Sciatic nerve (tissue), 2 donors: ENCODE results near the gene CFAP90. TPM values are rescaled to one million over a fixed set of nuclear protein-coding genes. Genes with fewer than 3 reads are reported as not detected.
A peak's percentile ranks its signal among the peaks of the same experiment; 100 is the strongest.

Source experiments
- ATAC-seq: fragments of 200-7000 bp; cut with Tn5 transposase; one replicate; pipeline ENCODE4 v1.9.1; 2020; ENCODE audit warnings: mild to moderate bottlenecking, moderate library complexity
- DNase-seq: peaks from one replicate; pipeline ENCODE4 v3.0.0-alpha.2; 2020; ENCODE audit warnings: low spot score
- intact Hi-C: fragments of 100-400 bp; cut with DNase I; formaldehyde crosslinking; loops from one replicate; pipeline ENCODE4 v1.14.2; 2022
- total RNA-seq: library from RNA; stranded (reverse); fragmentation: NEBNext Ultra II Directional; extraction: Animal tissue kit (Norgen Biotek cat#: 25700); gene quantifications from one replicate; pipeline ENCODE4 v1.2.1, GENCODE V29; 2021
- donor health status: DM: no; HTN: no; CAD: no.
- donor health status: DM: no; HTN: no; CAD: no.

The CFAP90 gene, protein sequence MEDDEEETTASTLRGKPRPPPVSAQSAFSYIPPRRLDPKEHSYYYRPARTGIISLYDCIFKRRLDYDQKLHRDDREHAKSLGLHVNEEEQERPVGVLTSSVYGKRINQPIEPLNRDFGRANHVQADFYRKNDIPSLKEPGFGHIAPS
- 0.36 TPM for total RNA-seq

GRCh38 chr5:7850395-7851239 is at the start of gene CFAP90:
CFAP90 (minus strand) TSS chr5:7851133; CDS start chr5:7851021, 112 bp downstream.
- peak; percentile 65 for DNase-seq
- ATAC-seq = peak; percentile 74
- intact Hi-C loops = no loop called here

DNA sequence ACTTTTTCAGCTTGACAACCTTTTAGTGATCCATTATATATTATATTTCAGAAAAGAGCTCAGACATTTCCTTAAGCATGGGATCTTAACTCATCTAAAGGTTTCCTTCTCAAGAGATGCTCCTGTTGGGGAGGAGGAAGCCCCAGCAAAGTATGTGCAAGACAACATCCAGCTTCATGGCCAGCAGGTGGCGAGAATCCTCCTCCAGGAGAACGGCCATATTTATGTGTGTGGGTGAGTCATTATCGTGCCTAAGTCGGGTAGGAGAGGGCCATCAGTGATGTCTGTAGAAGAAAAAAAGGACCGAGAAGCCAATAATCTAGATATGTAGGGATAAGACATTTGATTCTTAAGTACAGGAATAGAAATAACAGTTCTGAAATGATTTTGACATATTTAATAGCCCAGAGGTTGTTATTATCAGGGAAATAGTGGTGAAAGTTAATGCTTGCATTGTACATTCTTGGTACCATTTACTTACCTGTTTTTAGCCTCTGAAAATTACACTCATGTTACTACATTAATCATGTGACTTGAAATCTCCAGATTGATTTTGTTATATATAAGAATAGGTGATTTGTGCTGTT is 46.2 kb upstream of the CFAP90 start:
- no peak for DNase-seq
- ATAC-seq = no peak

DNA sequence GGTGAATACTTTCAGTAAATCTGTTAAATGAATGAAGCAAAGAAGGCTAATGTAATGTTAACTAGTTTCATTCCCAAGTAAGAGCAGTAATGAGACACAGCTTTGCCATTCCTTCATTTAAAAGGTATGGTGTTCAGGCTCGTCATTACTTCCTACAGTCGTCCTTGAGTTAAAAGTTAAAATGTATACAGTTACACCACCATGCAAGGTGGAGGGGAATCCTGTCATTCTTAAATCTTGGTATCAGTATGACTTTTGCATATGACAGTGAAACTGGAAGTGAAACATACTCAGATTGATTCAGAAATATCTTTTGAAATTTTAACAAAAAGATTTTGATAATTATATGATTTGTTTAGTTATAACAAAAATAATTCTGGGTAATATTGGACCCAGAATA is 43.9 kb upstream of the CFAP90 start:
- no peak for DNase-seq
- intact Hi-C loops = no loop called here
- no peak for ATAC-seq

More for the DNA sequence above, 46.2 kb upstream of the CFAP90 start:
- intact Hi-C loops = no loop called here

DNA sequence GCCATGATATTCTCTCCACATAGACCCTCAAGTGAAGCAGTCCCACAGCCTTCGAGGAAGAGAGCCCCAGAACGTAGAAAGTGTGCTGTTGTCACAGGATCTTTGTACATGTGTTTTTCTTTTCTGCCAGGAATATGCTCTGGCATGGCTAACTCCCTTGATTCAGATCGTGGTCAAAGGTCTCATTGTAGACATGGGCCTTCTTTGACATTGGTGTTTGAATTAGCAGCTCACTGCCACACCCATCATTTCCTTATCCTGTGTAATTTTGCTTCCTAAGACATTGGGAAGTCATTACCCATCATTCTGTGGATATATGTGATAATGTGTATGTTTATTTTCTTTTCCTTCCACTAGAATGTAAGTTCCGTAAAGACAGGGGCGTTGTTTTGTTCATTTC is 43.5 kb upstream of the CFAP90 start:
- ATAC-seq = no peak
- no peak for DNase-seq

DNA sequence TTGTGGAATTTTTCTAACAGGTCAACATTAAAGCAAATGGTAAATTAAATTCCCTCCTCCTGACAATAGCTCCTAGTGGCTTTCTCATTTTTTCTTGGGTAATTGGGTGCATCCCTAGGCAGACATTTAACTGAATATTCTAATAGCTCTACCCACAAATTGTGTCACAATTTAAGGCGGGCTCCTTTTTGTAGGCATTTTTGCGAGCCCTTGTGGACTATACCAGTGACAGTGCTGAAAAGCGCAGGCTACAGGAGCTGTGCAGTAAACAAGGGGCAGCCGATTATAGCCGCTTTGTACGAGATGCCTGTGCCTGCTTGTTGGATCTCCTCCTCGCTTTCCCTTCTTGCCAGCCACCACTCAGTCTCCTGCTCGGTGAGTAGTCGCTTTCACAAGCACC is 38.0 kb upstream of the CFAP90 start:
- DNase-seq (no peak), ATAC-seq (no peak)
- intact Hi-C loops = no loop called here

More for the DNA sequence above, 43.5 kb upstream of the CFAP90 start:
- intact Hi-C loops = no loop called here

DNA sequence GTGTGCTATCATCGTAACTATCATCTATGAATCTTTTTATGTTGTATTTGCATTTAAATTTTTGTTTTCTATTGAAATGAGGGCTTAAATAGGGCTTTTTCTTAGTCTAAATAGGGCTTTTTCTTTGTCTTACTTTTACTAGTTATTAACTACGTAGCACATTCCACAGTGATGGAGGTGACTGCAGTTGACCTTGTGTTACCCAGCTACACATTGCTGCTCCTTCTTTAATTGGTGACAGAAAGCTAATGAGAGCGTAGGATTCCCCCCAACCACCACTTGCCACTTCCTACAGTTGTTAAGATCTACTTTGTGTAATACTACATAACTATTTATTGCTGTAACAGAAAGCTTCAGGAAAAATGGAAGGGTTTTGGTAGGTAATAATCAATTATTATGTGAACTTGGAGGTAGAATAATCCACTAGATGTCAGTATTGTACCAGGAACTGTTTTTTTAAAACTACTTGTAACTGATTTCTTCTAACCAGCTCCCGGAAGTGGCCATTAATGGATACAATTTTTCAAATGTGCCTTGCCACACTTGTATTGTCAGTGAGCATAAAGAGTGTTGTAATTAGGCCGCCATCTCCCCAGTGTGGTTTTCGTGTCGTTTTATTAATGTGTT is 36.0 kb upstream of the CFAP90 start:
- ATAC-seq (peak; percentile 42), DNase-seq (no peak)
- intact Hi-C loops = no loop called here

DNA sequence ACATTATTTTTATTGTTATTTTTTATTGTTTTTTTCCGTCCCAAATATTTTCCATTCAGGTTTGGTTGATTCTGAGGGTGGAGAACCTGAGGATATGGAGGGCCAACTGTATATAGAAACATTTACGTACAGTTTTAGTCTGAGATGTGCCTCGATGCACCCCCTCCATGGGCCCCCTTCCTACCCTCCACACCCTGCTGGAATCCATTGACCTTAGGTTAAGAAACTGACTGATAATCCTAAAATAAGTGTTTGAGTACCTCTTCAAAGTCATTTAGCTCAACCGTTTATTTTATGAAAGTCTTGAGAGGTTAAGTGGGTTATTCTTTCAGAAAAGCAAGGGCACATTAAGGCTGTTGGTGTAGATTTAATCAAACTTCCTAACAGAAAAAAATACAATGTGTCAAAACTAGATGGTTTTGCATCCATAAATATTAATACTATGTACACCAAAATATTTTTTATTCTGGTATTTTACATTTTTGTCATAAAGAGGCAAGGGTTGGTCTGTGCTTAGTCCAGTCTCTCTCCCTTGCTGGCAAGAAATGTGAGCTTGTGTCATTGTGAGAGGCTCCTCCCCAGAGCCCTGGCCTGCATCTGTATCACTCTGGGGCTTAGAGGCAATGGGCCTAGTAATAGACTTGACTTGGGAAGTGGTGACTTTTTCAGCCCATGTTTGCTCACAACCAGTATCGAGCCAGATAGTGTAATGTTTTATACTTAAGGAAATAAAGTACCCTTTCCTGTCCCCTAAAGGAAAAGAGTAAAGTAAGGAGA is 33.7 kb upstream of the CFAP90 start:
- intact Hi-C loops = no loop called here
- no peak for DNase-seq
- no peak for ATAC-seq

DNA sequence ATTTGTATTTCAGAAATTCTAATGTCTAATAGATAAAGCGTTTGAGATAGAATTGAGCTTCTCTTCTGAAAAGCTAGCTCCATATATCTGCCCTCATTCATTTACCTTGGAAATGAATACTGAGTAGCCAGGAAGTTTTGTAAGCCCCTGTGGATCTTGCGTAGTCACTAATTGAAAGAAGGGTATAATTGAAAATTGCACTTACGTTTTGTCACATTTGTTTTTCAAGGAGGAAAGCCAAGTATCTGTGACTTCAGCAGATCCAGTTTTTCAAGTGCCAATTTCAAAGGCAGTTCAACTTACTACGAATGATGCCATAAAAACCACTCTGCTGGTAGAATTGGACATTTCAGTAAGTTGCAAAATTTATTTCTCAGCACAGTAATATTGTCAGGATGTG is 32.0 kb upstream of the CFAP90 start:
- intact Hi-C loops = no loop called here
- ATAC-seq = no peak
- no peak for DNase-seq

- ATAC-seq = no peak
- intact Hi-C loops = no loop called here
- no peak for DNase-seq
Observed at GRCh38 chr5:7881816-7882215, 30.9 kb upstream of the CFAP90 start.

DNA sequence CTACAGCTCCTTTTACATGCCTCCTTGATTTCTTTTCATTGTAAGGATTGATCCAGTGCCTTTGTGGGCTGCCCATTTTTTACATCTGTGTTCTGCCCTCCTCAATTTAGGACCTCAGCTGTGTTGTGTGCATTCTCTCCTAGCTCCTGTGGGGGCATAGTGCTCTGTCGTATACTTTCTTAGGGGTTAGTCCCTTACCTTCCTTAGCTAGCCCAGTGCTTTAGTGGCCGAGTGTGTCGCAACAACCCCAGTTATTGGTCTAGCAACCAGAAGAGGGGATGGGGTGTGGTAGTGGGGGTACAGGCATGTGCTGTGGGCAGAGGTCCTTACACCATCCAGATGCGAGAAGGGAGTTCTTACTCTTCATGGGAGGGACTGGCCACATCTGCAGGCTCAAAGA is 30.2 kb upstream of the CFAP90 start:
- intact Hi-C loops = no loop called here
- DNase-seq = no peak
- ATAC-seq = no peak

- intact Hi-C loops = no loop called here
- ATAC-seq (peak; percentile 41), DNase-seq (no peak)
Observed at GRCh38 chr5:7878381-7878873, 27.5 kb upstream of the CFAP90 start.

GRCh38 chr5:7877851-7878250 is 26.9 kb upstream of the CFAP90 start:
- no peak for ATAC-seq
- no peak for DNase-seq
- intact Hi-C loops = no loop called here

- intact Hi-C loops = no loop called here
- DNase-seq (no peak), ATAC-seq (no peak)
Observed at GRCh38 chr5:7876867-7877266, 25.9 kb upstream of the CFAP90 start.

DNA sequence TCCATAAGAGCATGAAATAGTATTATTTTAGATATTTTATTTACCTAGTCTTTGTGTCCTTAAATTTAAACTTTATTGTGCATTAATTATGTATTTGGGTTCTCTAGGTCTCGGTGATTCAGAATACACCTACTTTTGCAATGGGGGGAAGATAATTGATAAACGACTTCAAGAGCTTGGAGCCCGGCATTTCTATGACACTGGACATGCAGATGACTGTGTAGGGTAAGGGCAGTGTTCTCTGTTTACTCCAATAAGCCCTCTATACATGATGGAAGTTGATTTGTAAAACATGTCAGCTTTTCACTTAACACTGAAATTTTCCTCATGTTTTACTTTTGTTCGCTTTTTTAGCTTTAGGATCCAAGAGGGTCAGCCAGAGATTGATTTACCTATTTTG is 24.2 kb upstream of the CFAP90 start:
- intact Hi-C loops = no loop called here
- ATAC-seq = no peak
- no peak for DNase-seq

DNA sequence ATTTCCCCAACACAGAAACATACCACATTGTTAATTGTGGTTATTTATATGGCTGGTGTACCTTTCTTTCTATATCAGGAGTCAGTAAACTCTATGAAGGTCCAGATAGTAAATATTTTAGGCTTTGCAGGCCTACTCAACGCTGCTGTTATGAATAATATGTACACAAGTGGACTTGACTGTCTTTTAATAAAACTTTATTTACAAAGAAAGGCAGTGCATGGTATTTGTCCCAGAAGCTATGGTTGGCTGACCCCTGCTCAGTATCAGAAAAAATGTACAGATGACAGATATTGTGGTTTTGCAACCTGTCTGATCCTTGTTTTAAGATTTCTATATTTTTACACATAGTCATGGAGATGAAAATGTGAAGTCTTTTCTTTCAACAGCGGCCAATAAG is 23.7 kb upstream of the CFAP90 start:
- ATAC-seq (no peak), DNase-seq (no peak)
- intact Hi-C loops = no loop called here

GRCh38 chr5:7873216-7873615 is 22.3 kb upstream of the CFAP90 start:
- no peak for DNase-seq
- no peak for ATAC-seq
- intact Hi-C loops = no loop called here

DNA sequence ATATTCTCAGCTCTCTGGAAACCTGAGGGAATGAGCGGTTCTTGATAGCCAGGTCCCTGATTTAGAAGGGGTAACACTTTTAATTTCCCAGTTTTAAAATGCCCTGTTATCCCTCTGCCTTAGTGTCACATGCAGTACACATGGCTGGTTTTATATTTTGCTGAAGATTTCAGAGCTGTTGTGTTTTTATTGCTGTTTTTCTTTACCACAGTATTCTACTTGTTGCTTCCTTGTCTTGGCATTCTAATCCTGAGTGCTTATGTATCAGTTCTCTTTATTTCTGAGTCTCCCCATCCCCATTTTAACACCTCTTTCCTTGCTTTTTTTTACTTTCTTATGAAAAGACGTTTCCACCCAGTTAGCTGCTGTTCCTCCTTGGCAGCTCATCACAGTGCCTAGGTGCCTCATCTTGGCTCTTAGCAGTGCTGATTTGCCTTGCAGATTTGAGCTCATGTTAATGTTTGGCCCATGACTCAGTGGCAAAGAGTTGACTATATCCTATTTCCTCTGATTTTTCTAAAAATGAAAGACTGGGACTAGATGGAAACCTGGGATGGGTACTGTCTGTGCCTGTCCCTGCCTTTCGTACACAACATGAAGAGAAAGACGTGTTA is 21.7 kb upstream of the CFAP90 start:
- ATAC-seq (no peak), DNase-seq (no peak)
- intact Hi-C loops = no loop called here

DNA sequence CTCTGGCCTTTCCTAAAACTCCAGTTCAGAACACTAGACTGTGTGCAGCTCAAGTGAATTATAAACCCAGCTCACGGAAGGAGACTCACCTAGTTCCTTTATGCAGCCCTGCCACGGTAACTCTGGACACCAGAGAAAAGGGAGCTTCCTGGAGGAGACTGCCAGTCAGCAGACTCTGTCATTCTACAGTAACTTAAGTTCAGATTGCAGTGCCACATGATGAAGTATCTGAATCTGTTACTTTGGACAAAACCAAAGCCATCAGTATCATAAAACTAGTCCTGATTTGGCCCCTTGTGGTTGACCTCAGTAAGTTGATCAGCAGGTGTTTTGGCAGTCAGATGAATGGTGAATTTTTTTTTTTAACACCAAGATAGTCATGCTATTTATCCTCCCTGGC is 20.7 kb upstream of the CFAP90 start:
- no peak for DNase-seq
- intact Hi-C loops = no loop called here
- ATAC-seq = no peak
